ENCODE data around the gene FAM228A.

FAM228A gene

GRCh38 chr2:24158131-24158530 lies 16.7 kb upstream of the FAM228A start:
- no peak for TF ChIP-seq CTCF (IDR thresholded peaks at IDR 0.05; ENCODE audit: low read depth, low read length, poor library complexity, severe bottlenecking)
- no peak for TF ChIP-seq EZH2phosphoT487 (IDR thresholded peaks at IDR 0.05; ENCODE audit: borderline replicate concordance, low read length)
- no peaks in the 10 kb centered on the region for H3K4me1 ChIP-seq (ENCODE audit: control insufficient read depth, low read length)
- H3K27ac ChIP-seq (ENCODE audit: low read depth, low read length): no peak overlapping the region
- H3K27me3 ChIP-seq (ENCODE audit: control insufficient read depth, low read length): no peaks in the 10 kb centered on the region
- no peaks in the 10 kb centered on the region for H3K9me2 ChIP-seq (replicated peaks; ENCODE audit: control insufficient read depth, low read length)
- no peaks in the 10 kb centered on the region for H3K79me2 ChIP-seq (ENCODE audit: control insufficient read depth, low read length)
- no peak overlapping the region for H3K4me3 ChIP-seq (ENCODE audit: low read length)
- no peaks in the 10 kb centered on the region for H3K9me3 ChIP-seq (ENCODE audit: control insufficient read depth, insufficient read depth, low read length)
- no peaks in the 10 kb centered on the region for H4K20me1 ChIP-seq (ENCODE audit: control insufficient read depth, insufficient read depth, low read depth, low read length)
- no peaks in the 10 kb centered on the region for H3F3A ChIP-seq (ENCODE audit: control insufficient read depth, insufficient read depth)
- H3K4me2 ChIP-seq (ENCODE audit: low read length): no peak overlapping the region
- no peaks in the 10 kb centered on the region for H3K36me3 ChIP-seq (ENCODE audit: control insufficient read depth, low read length)

GRCh38 chr2:24159708-24160107 lies 15.1 kb upstream of the FAM228A start:
- Histone ChIP-seq H3K9me2 (replicated peaks; ENCODE audit: control insufficient read depth, low read length) (no peaks in the 10 kb centered on the region), H3K4me1 (ENCODE audit: control insufficient read depth, low read length) (peaks cover 3% of the 10 kb centered on the region), H3K36me3 (ENCODE audit: control insufficient read depth, low read length) (no peaks in the 10 kb centered on the region), H3K9me3 (ENCODE audit: control insufficient read depth, insufficient read depth, low read length) (no peaks in the 10 kb centered on the region), H3F3A (ENCODE audit: control insufficient read depth, insufficient read depth) (no peaks in the 10 kb centered on the region), H3K79me2 (ENCODE audit: control insufficient read depth, low read length) (no peaks in the 10 kb centered on the region), H3K27ac (ENCODE audit: low read depth, low read length) (no peak overlapping the region), H4K20me1 (ENCODE audit: control insufficient read depth, insufficient read depth, low read depth, low read length) (no peaks in the 10 kb centered on the region), H3K27me3 (ENCODE audit: control insufficient read depth, low read length) (no peaks in the 10 kb centered on the region), H3K4me3 (ENCODE audit: low read length) (no peak overlapping the region), H3K4me2 (ENCODE audit: low read length) (no peak overlapping the region)
- TF ChIP-seq CTCF (IDR thresholded peaks at IDR 0.05; ENCODE audit: low read depth, low read length, poor library complexity, severe bottlenecking) (no peak), EZH2phosphoT487 (IDR thresholded peaks at IDR 0.05; ENCODE audit: borderline replicate concordance, low read length) (no peak)

- Histone ChIP-seq H3K9me3 (ENCODE audit: control insufficient read depth, insufficient read depth, low read length) (no peaks in the 10 kb centered on the region), H3K27ac (ENCODE audit: low read depth, low read length) (no peak overlapping the region), H3K79me2 (ENCODE audit: control insufficient read depth, low read length) (no peaks in the 10 kb centered on the region), H3K4me2 (ENCODE audit: low read length) (no peak overlapping the region), H3K4me3 (ENCODE audit: low read length) (no peak overlapping the region), H4K20me1 (ENCODE audit: control insufficient read depth, insufficient read depth, low read depth, low read length) (no peaks in the 10 kb centered on the region), H3K4me1 (ENCODE audit: control insufficient read depth, low read length) (peaks cover 6% of the 10 kb centered on the region), H3F3A (ENCODE audit: control insufficient read depth, insufficient read depth) (no peaks in the 10 kb centered on the region), H3K36me3 (ENCODE audit: control insufficient read depth, low read length) (no peaks in the 10 kb centered on the region), H3K27me3 (ENCODE audit: control insufficient read depth, low read length) (no peaks in the 10 kb centered on the region), H3K9me2 (replicated peaks; ENCODE audit: control insufficient read depth, low read length) (no peaks in the 10 kb centered on the region)
- TF ChIP-seq CTCF (IDR thresholded peaks at IDR 0.05; ENCODE audit: low read depth, low read length, poor library complexity, severe bottlenecking) (no peak), EZH2phosphoT487 (IDR thresholded peaks at IDR 0.05; ENCODE audit: borderline replicate concordance, low read length) (no peak)
Measured at GRCh38 chr2:24160761-24161160, 14.1 kb upstream of the FAM228A start.

- no peaks in the 10 kb centered on the region for H3K9me3 ChIP-seq (ENCODE audit: control insufficient read depth, insufficient read depth, low read length)
Measured at GRCh38 chr2:24162494-24162893, 12.4 kb upstream of the FAM228A start.

More at GRCh38 chr2:24162494-24162893, 12.4 kb upstream of the FAM228A start:
- no peak overlapping the region for H3K27ac ChIP-seq (ENCODE audit: low read depth, low read length)
- no peaks in the 10 kb centered on the region for H3K27me3 ChIP-seq (ENCODE audit: control insufficient read depth, low read length)
- no peaks in the 10 kb centered on the region for H3F3A ChIP-seq (ENCODE audit: control insufficient read depth, insufficient read depth)
- TF ChIP-seq CTCF (IDR thresholded peaks at IDR 0.05; ENCODE audit: low read depth, low read length, poor library complexity, severe bottlenecking) (no peak), EZH2phosphoT487 (IDR thresholded peaks at IDR 0.05; ENCODE audit: borderline replicate concordance, low read length) (no peak)
- H3K79me2 ChIP-seq (ENCODE audit: control insufficient read depth, low read length): no peaks in the 10 kb centered on the region
- no peaks in the 10 kb centered on the region for H3K36me3 ChIP-seq (ENCODE audit: control insufficient read depth, low read length)
- peaks cover 6% of the 10 kb centered on the region for H3K4me1 ChIP-seq (ENCODE audit: control insufficient read depth, low read length)
- no peaks in the 10 kb centered on the region for H3K9me2 ChIP-seq (replicated peaks; ENCODE audit: control insufficient read depth, low read length)
- no peak overlapping the region for H3K4me2 ChIP-seq (ENCODE audit: low read length)
- no peaks in the 10 kb centered on the region for H4K20me1 ChIP-seq (ENCODE audit: control insufficient read depth, insufficient read depth, low read depth, low read length)
- H3K4me3 ChIP-seq (ENCODE audit: low read length): no peak overlapping the region

Data from DOHH2 (cell line).